ENCODE results near the gene GIMAP2. TPM values are rescaled to one million over a fixed set of nuclear protein-coding genes. Genes with fewer than 3 reads are reported as not detected.
"Not testable (repeated sequence)": the region's sequence is repeated elsewhere in the genome, so short reads cannot be mapped to it uniquely, and the experiment has no call there.

GIMAP2 gene
- total RNA-seq, 1 experiment from 2014 or later: 7.0 TPM

GRCh38 chr7:150676854-150677253, 8.7 kb upstream of the GIMAP2 start:
- DNase-seq (ENCODE audit: low read depth): not testable (repeated sequence)

GRCh38 chr7:150678601-150679000, 6.9 kb upstream of the GIMAP2 start:
- DNase-seq (ENCODE audit: low read depth): not testable (repeated sequence)

- not testable (repeated sequence) for DNase-seq (ENCODE audit: low read depth)
Observed at GRCh38 chr7:150680364-150680763, 5.1 kb upstream of the GIMAP2 start.

- DNase-seq (ENCODE audit: low read depth): peak; percentile 15
Observed at GRCh38 chr7:150686030-150686631, 625 bp downstream of the GIMAP2 start.

- DNase-seq (ENCODE audit: low read depth): no peak
Observed at GRCh38 chr7:150688630-150689029, 3.1 kb downstream of the GIMAP2 start.

- DNase-seq (ENCODE audit: low read depth): no peak
Observed at GRCh38 chr7:150695654-150696053, 10.1 kb downstream of the GIMAP2 start.

- no peak for DNase-seq (ENCODE audit: low read depth)
Observed at GRCh38 chr7:150703209-150703608, 17.7 kb downstream of the GIMAP2 start.

- DNase-seq (ENCODE audit: low read depth): no peak
Observed at GRCh38 chr7:150715293-150715692, 29.8 kb downstream of the GIMAP2 start.

GRCh38 chr7:150715738-150716137, 30.2 kb downstream of the GIMAP2 start:
- DNase-seq (ENCODE audit: low read depth): no peak

GRCh38 chr7:150716368-150716767, 30.9 kb downstream of the GIMAP2 start, which contains the start of gene GIMAP1:
TSS of gene GIMAP1 (plus strand) at chr7:150716613. CDS start at chr7:150719048, 2,435 bp downstream.
- no peak for DNase-seq (ENCODE audit: low read depth)

GRCh38 chr7:150716939-150717338, 31.4 kb downstream of the GIMAP2 start:
- DNase-seq (ENCODE audit: low read depth): no peak

GRCh38 chr7:150717814-150718420, 32.4 kb downstream of the GIMAP2 start:
- no peak for DNase-seq (ENCODE audit: low read depth)

- no peak for DNase-seq (ENCODE audit: low read depth)
Observed at GRCh38 chr7:150719436-150719835, 33.9 kb downstream of the GIMAP2 start.

GRCh38 chr7:150719960-150720891, 34.7 kb downstream of the GIMAP2 start:
- no peak for DNase-seq (ENCODE audit: low read depth)

GRCh38 chr7:150721970-150722373, 36.5 kb downstream of the GIMAP2 start:
- no peak for DNase-seq (ENCODE audit: low read depth)

GRCh38 chr7:150722431-150722931, 37.0 kb downstream of the GIMAP2 start:
- peak; percentile 36 for DNase-seq (ENCODE audit: low read depth)

GRCh38 chr7:150723467-150723866, 38.0 kb downstream of the GIMAP2 start:
- DNase-seq (ENCODE audit: low read depth): no peak

GRCh38 chr7:150727381-150727780, 41.9 kb downstream of the GIMAP2 start:
- no peak for DNase-seq (ENCODE audit: low read depth)

GRCh38 chr7:150728011-150728410, 42.5 kb downstream of the GIMAP2 start:
- no peak for DNase-seq (ENCODE audit: low read depth)

GRCh38 chr7:150728609-150729008, 43.1 kb downstream of the GIMAP2 start:
- no peak for DNase-seq (ENCODE audit: low read depth)

- no peak for DNase-seq (ENCODE audit: low read depth)
Observed at GRCh38 chr7:150731916-150732315, 46.4 kb downstream of the GIMAP2 start.

- no peak for DNase-seq (ENCODE audit: low read depth)
Observed at GRCh38 chr7:150732786-150733481, 47.4 kb downstream of the GIMAP2 start.

Data from Daoy (cell line).